ENCODE data around the gene MXD4. TPM values are rescaled to one million over a fixed set of nuclear protein-coding genes. Genes with fewer than 3 reads are reported as not detected.
A peak's percentile ranks its signal among the peaks of the same experiment; 100 is the strongest.

MXD4 gene
- total RNA-seq, 1 donor from 2014 or later = 92.3 TPM

GRCh38 chr4:2263926-2264321 lies 2.0 kb upstream of the MXD4 start:
- Histone ChIP-seq H3K79me2 (ENCODE audit: insufficient read depth, low read length) (peaks cover 23% of the 10 kb centered on the region), H4K20me1 (ENCODE audit: insufficient read depth, low read length) (peaks cover 23% of the 10 kb centered on the region), H2AFZ (ENCODE audit: low read depth, low read length) (no peak overlapping the region), H3K36me3 (ENCODE audit: insufficient read depth, low read length) (no peaks in the 10 kb centered on the region), H3K27ac (ENCODE audit: low read depth, low read length) (no peak overlapping the region), H3K9ac (ENCODE audit: low read length) (no peak overlapping the region), H3K4me2 (ENCODE audit: low read length) (no peak overlapping the region), H3K27me3 (ENCODE audit: insufficient read depth, low read length) (no peaks in the 10 kb centered on the region), H3K9me3 (ENCODE audit: insufficient read depth, low read depth, low read length) (no peaks in the 10 kb centered on the region), H3K4me3 (ENCODE audit: insufficient read depth, low read depth, low read length) (no peak overlapping the region), H3K4me1 (ENCODE audit: insufficient read depth, low read length) (peaks cover 12% of the 10 kb centered on the region)
- Mint-ChIP-seq H3K9me3 (ENCODE audit: unreplicated experiment) (no peaks in the 10 kb centered on the region), H3K27me3 (ENCODE audit: low read depth, unreplicated experiment) (peaks cover 14% of the 10 kb centered on the region), H3K27ac (ENCODE audit: unreplicated experiment) (no peak overlapping the region), H3K36me3 (ENCODE audit: low read depth, unreplicated experiment) (no peaks in the 10 kb centered on the region), H3K4me1 (ENCODE audit: low read depth, unreplicated experiment) (peaks cover 3% of the 10 kb centered on the region), H3K4me3 (ENCODE audit: unreplicated experiment) (no peak overlapping the region)
- FAIRE-seq (no peak), DNase-seq (ENCODE audit: low read depth) (no peak)
- TF ChIP-seq CTCF (IDR thresholded peaks at IDR 0.05; ENCODE audit: insufficient read depth, low read depth, low read length) (no peak), EZH2 (IDR thresholded peaks at IDR 0.05; ENCODE audit: insufficient read depth, low read length) (no peak)

GRCh38 chr4:2262944-2263250 lies 988 bp upstream of the MXD4 start:
- H3K79me2 ChIP-seq (ENCODE audit: insufficient read depth, low read length) = peaks cover 34% of the 10 kb centered on the region

More at GRCh38 chr4:2262944-2263250, 988 bp upstream of the MXD4 start:
- Histone ChIP-seq H4K20me1 (ENCODE audit: insufficient read depth, low read length) (peaks cover 33% of the 10 kb centered on the region), H3K4me2 (ENCODE audit: low read length) (peak overlapping the region; percentile 97), H3K4me3 (ENCODE audit: insufficient read depth, low read depth, low read length) (peak overlapping the region; percentile 64), H3K27ac (ENCODE audit: low read depth, low read length) (peak overlapping the region; percentile 66), H3K27me3 (ENCODE audit: insufficient read depth, low read length) (no peaks in the 10 kb centered on the region), H3K9me3 (ENCODE audit: insufficient read depth, low read depth, low read length) (no peaks in the 10 kb centered on the region), H3K36me3 (ENCODE audit: insufficient read depth, low read length) (no peaks in the 10 kb centered on the region), H2AFZ (ENCODE audit: low read depth, low read length) (peak overlapping the region; percentile 97), H3K9ac (ENCODE audit: low read length) (peak overlapping the region; percentile 84), H3K4me1 (ENCODE audit: insufficient read depth, low read length) (peaks cover 12% of the 10 kb centered on the region)
- FAIRE-seq = no peak
- no peak for DNase-seq (ENCODE audit: low read depth)
- H3K4me3 Mint-ChIP-seq (ENCODE audit: unreplicated experiment) = peak overlapping the region; percentile 70
- H3K27me3 Mint-ChIP-seq (ENCODE audit: low read depth, unreplicated experiment) = peaks cover 11% of the 10 kb centered on the region
- no peaks in the 10 kb centered on the region for H3K9me3 Mint-ChIP-seq (ENCODE audit: unreplicated experiment)
- H3K27ac Mint-ChIP-seq (ENCODE audit: unreplicated experiment) = peak overlapping the region; percentile 41
- peaks cover 3% of the 10 kb centered on the region for H3K4me1 Mint-ChIP-seq (ENCODE audit: low read depth, unreplicated experiment)
- TF ChIP-seq CTCF (IDR thresholded peaks at IDR 0.05; ENCODE audit: insufficient read depth, low read depth, low read length) (no peak), EZH2 (IDR thresholded peaks at IDR 0.05; ENCODE audit: insufficient read depth, low read length) (no peak)
- H3K36me3 Mint-ChIP-seq (ENCODE audit: low read depth, unreplicated experiment) = no peaks in the 10 kb centered on the region

Data from astrocyte (in vitro differentiated cells and primary cell).